HG03571 (cell line): ENCODE data around the gene PAFAH2.
"Not testable (repeated sequence)": the region's sequence is repeated elsewhere in the genome, so short reads cannot be mapped to it uniquely, and the experiment has no call there.

Experiments used
- ATAC-seq: cut with Tn5 transposase; IDR thresholded peaks from one replicate; pipeline ENCODE4 v1.9.1; 2021; ENCODE audit not compliant: unreplicated experiment

The PAFAH2 gene

GRCh38 chr1:25933479-25934365, 64.1 kb downstream of the PAFAH2 start:
- ATAC-seq, result no peak

GRCh38 chr1:25932811-25933400, 65.0 kb downstream of the PAFAH2 start:
- ATAC-seq, result not testable (repeated sequence)

- ATAC-seq, result no peak
These were observed 65.5 kb downstream of the PAFAH2 start for GRCh38 chr1:25932321-25932720.

- ATAC-seq, result no peak
These were observed 68.8 kb downstream of the PAFAH2 start for GRCh38 chr1:25929016-25929415.

GRCh38 chr1:25927521-25928265, 70.2 kb downstream of the PAFAH2 start:
- ATAC-seq, result no peak

GRCh38 chr1:25926731-25927496, 70.9 kb downstream of the PAFAH2 start:
- no peak for ATAC-seq

- no peak for ATAC-seq
These were observed 73.4 kb downstream of the PAFAH2 start for GRCh38 chr1:25924454-25924853.

GRCh38 chr1:25922971-25923552, 74.8 kb downstream of the PAFAH2 start:
- ATAC-seq, result no peak

- ATAC-seq, result no peak
These were observed 75.5 kb downstream of the PAFAH2 start for GRCh38 chr1:25922056-25922970.

- no peak for ATAC-seq
These were observed 79.2 kb downstream of the PAFAH2 start for GRCh38 chr1:25918615-25919014.

- no peak for ATAC-seq
These were observed 79.9 kb downstream of the PAFAH2 start for GRCh38 chr1:25917996-25918395.

- ATAC-seq, result no peak
These were observed 81.4 kb downstream of the PAFAH2 start for GRCh38 chr1:25916460-25916859.

- ATAC-seq, result no peak
These were observed 83.5 kb downstream of the PAFAH2 start for GRCh38 chr1:25914074-25914995.

GRCh38 chr1:25913206-25913605, 84.7 kb downstream of the PAFAH2 start:
- ATAC-seq, result no peak

- ATAC-seq, result no peak
These were observed 85.6 kb downstream of the PAFAH2 start for GRCh38 chr1:25912076-25912831.

- no peak for ATAC-seq
These were observed 86.7 kb downstream of the PAFAH2 start for GRCh38 chr1:25911162-25911561.
